IMR-90 (cell line): ENCODE data around the gene ACSL6. TPM values are rescaled to one million over a fixed set of nuclear protein-coding genes. Genes with fewer than 3 reads are reported as not detected.

Experiments used
- ATAC-seq: fragments of 200-7000 bp; cut with Tn5 transposase; 2 replicates; pipeline ENCODE4 v1.9.1; 2020; ENCODE audit warnings: low read depth, mild to moderate bottlenecking, moderate library complexity
- BruUV-seq: library from RNA; stranded (reverse); fragments of 400-500 nt; replicated peaks from 2 replicates; lab custom pipeline; 2021; lab: Mats Ljungman, UMichigan
- CTCF ChIA-PET: fragments of 300-600 bp; formaldehyde crosslinking; extraction: SDS; loops from one replicate; lab custom pipeline; 2021; ENCODE audit warnings: antibody characterized with exemption; lab: Yijun Ruan, JAX
- POLR2A ChIA-PET: fragments of 300-600 bp; sonication (Branson Sonifier 250); formaldehyde crosslinking; loops from one replicate; lab custom pipeline; 2022; ENCODE audit warnings: antibody characterized with exemption; ENCODE audit not compliant: unreplicated experiment; lab: Charles Lee
- DNase-seq: peaks from one replicate; pipeline ENCODE4 v3.0.0; 2013
- H2AFZ ChIP-seq: replicated peaks from 2 replicates; pipeline ENCODE3; 2013; ENCODE audit warnings: low read length, mild to moderate bottlenecking; ENCODE audit not compliant: poor library complexity
- H2AK5ac ChIP-seq: 2 replicates; pipeline ENCODE4 v1.6.1; 2013; ENCODE audit warnings: low read depth, low read length, inconsistent platforms
- H2AK9ac ChIP-seq: replicated peaks from 2 replicates; pipeline ENCODE3; 2013; ENCODE audit warnings: mild to moderate bottlenecking, low read depth, low read length, moderate library complexity; ENCODE audit not compliant: poor library complexity
- H2BK120ac ChIP-seq: 2 replicates; pipeline ENCODE4 v1.6.1; 2013; ENCODE audit warnings: low read depth, low read length, inconsistent platforms
- H2BK15ac ChIP-seq: 3 replicates; pipeline ENCODE4 v1.6.1; 2013; ENCODE audit warnings: low read depth, low read length, inconsistent platforms
- H2BK20ac ChIP-seq: 2 replicates; pipeline ENCODE4 v1.6.1; 2013; ENCODE audit warnings: low read depth, mild to moderate bottlenecking, inconsistent platforms, low read length, moderate library complexity
- H2BK5ac ChIP-seq: 2 replicates; pipeline ENCODE4 v1.6.1; 2013; ENCODE audit warnings: mild to moderate bottlenecking, low read depth, low read length, inconsistent platforms; ENCODE audit not compliant: poor library complexity, severe bottlenecking
- H3K14ac ChIP-seq: replicated peaks from 2 replicates; pipeline ENCODE4 v1.6.1; 2013; ENCODE audit warnings: low read depth, low read length, inconsistent platforms
- H3K18ac ChIP-seq: 2 replicates; pipeline ENCODE4 v1.6.1; 2013; ENCODE audit warnings: low read depth, low read length, control low read depth
- H3K23ac ChIP-seq: 2 replicates; pipeline ENCODE4 v1.6.1; 2013; ENCODE audit warnings: low read depth, low read length, inconsistent platforms
- H3K27ac ChIP-seq: 2 replicates; pipeline ENCODE4 v1.5.1; 2013; ENCODE audit warnings: mild to moderate bottlenecking, control low read depth, low read length; ENCODE audit not compliant: insufficient read depth
- H3K27me3 ChIP-seq: 2 replicates; pipeline ENCODE4 v1.6.1; 2013; ENCODE audit warnings: low read length; ENCODE audit not compliant: control insufficient read depth, insufficient read depth
- H3K36me3 ChIP-seq: 2 replicates; pipeline ENCODE4 v1.6.1; 2013; ENCODE audit warnings: low read length, mixed read lengths; ENCODE audit not compliant: control insufficient read depth, insufficient read depth
- H3K4ac ChIP-seq: 2 replicates; pipeline ENCODE4 v1.6.1; 2013; ENCODE audit warnings: low read depth, low read length, inconsistent platforms
- H3K4me1 ChIP-seq: 2 replicates; pipeline ENCODE4 v1.6.1; 2013; ENCODE audit warnings: low read length, mixed read lengths; ENCODE audit not compliant: control insufficient read depth, insufficient read depth
- H3K4me2 ChIP-seq: 2 replicates; pipeline ENCODE4 v1.6.1; 2013; ENCODE audit warnings: low read depth, mild to moderate bottlenecking, control low read depth, low read length, moderate library complexity
- H3K4me3 ChIP-seq: 2 replicates; pipeline ENCODE4 v1.5.1; 2013; ENCODE audit warnings: low read depth, mild to moderate bottlenecking, control low read depth, low read length, moderate library complexity; ENCODE audit not compliant: insufficient read depth
- H3K56ac ChIP-seq: 2 replicates; pipeline ENCODE4 v1.6.1; 2013; ENCODE audit warnings: low read length, inconsistent platforms; ENCODE audit not compliant: insufficient read depth; ENCODE audit errors: extremely low read depth
- H3K79me1 ChIP-seq, 2 experiments: 2 replicates each; pipeline ENCODE4 v1.6.1; 2013; ENCODE audit warnings: low read length in 2 of 2, inconsistent platforms in 1 of 2, low read depth in 1 of 2
- H3K9ac ChIP-seq: 2 replicates; pipeline ENCODE4 v1.6.1; 2013; ENCODE audit warnings: low read depth, low read length, control low read depth
- H3K9me1 ChIP-seq: 2 replicates; pipeline ENCODE4 v1.6.1; 2013; ENCODE audit warnings: low read length, inconsistent platforms; ENCODE audit not compliant: insufficient read depth
- H3K9me3 ChIP-seq: 2 replicates; pipeline ENCODE4 v1.6.1; 2013; ENCODE audit warnings: low read length; ENCODE audit not compliant: control insufficient read depth, insufficient read depth
- H4K20me1 ChIP-seq: 2 replicates; pipeline ENCODE4 v1.6.1; 2013; ENCODE audit warnings: low read length, inconsistent platforms; ENCODE audit not compliant: insufficient read depth
- H4K5ac ChIP-seq: 2 replicates; pipeline ENCODE4 v1.6.1; 2013; ENCODE audit warnings: mild to moderate bottlenecking, low read depth, low read length, control low read depth
- H4K8ac ChIP-seq, 2 experiments: 2 replicates each; pipeline ENCODE4 v1.6.1; 2013; ENCODE audit warnings: low read depth in 2 of 2, low read length in 2 of 2, control low read depth in 1 of 2, inconsistent platforms in 1 of 2
- H4K91ac ChIP-seq: 2 replicates; pipeline ENCODE4 v1.6.1; 2013; ENCODE audit warnings: low read depth, low read length, inconsistent platforms; ENCODE audit not compliant: insufficient read depth
- CEBPB ChIP-seq: IDR thresholded peaks from 2 replicates; pipeline ENCODE4 v1.6.1; 2012; ENCODE audit warnings: low read depth, low read length, improper control_type of control experiment
- MAZ ChIP-seq: IDR thresholded peaks from 2 replicates; pipeline ENCODE4 v1.6.1; 2012; ENCODE audit warnings: low read depth, mild to moderate bottlenecking, low read length, improper control_type of control experiment, moderate library complexity, borderline replicate concordance
- RAD21 ChIP-seq: IDR thresholded peaks from 2 replicates; pipeline ENCODE4 v1.6.1; 2012; ENCODE audit warnings: low read length, improper control_type of control experiment
- RCOR1 ChIP-seq: IDR thresholded peaks from 2 replicates; pipeline ENCODE4 v1.6.1; 2012; ENCODE audit warnings: mild to moderate bottlenecking, low read length, improper control_type of control experiment; ENCODE audit not compliant: insufficient replicate concordance
- WGBS, 2 experiments: methylation state at CpG; one replicate each; pipeline versions ENCODE4 v1.1.5 to v1.1.7; 2013; ENCODE audit warnings: missing lambda C conversion rate in 2 of 2; ENCODE audit not compliant: insufficient read length in 1 of 2; ENCODE audit errors: extremely low coverage in 2 of 2; 5-methylcytosine and 5-hydroxymethylcytosine counted together
- dilution Hi-C: fragments of 300-500 bp; cut with HindIII; formaldehyde crosslinking; loops from one replicate; pipeline ENCODE4 v1.14.3; 2018; ENCODE audit warnings: low sequenced_read_pairs; ENCODE audit not compliant: unreplicated experiment
- in situ Hi-C: fragments of 300-500 bp; cut with MboI; formaldehyde crosslinking; loops from 3 replicates; pipeline ENCODE4 v1.14.3; 2019; ENCODE audit warnings: low sequenced_read_pairs, inconsistent platforms, mixed read lengths
- intact Hi-C: fragments of 100-400 bp; cut with micrococcal nuclease; formaldehyde crosslinking; loops from 2 replicates; pipeline ENCODE4 v1.10.0; 2022
- polyA plus RNA-seq, 3 experiments: library from polyadenylated mRNA; depleted of rRNA; stranded (reverse); fragments of >200 nt; gene quantifications; 2 replicates each; pipeline ENCODE4 v1.2.3, GENCODE V29; 2012; ENCODE audit warnings: low replicate concordance in 1 of 3
- total RNA-seq: library from RNA; depleted of rRNA; stranded (reverse); fragments of >200 nt; gene quantifications from 2 replicates; pipeline ENCODE4 v1.2.3, GENCODE V29; 2012
- TF ChIP-seq, protein P1 (sequence below): fragments of 150-350 bp; IDR thresholded peaks from 2 replicates; pipeline ENCODE4 v1.6.1; 2016; ENCODE audit warnings: low read depth, mild to moderate bottlenecking, low read length, moderate library complexity, borderline replicate concordance

ACSL6 gene
- total and polyA plus RNA-seq, 2 of the 4 experiments (the other 2 are of a cell fraction), result not detected

DNA sequence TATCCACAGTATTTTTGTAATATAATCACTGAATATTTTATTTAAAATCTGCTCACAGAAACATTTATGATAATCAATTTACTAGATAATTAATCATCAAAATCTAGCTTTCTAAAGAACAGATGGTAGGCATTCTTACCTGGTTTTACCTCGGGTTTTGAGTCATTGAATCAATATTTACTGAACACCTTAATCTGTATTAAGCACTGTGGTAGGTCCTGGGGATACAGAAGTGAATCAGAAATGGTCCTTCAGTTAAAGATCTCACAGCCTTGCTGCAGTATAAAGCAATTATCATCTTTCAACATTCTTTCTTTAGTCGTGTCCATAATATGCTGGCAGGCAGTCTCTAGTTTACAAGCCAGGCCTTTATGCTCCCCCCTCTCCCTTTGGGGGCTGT lies 64.0 kb downstream of the ACSL6 start:
- no peak overlapping the region for H2BK5ac ChIP-seq
- no peak overlapping the region for H2AFZ ChIP-seq
- WGBS, 2 experiments, result no CpG with 5 or more reads among the region's 2 CpGs
- no peak overlapping the region for H3K27ac ChIP-seq
- no peaks in the 10 kb centered on the region for H3K79me1 ChIP-seq
- no peak overlapping the region for H3K23ac ChIP-seq
- no peak for DNase-seq
- no peak overlapping the region for H3K56ac ChIP-seq
- no peak overlapping the region for H4K8ac ChIP-seq
- no peak overlapping the region for H2BK15ac ChIP-seq
- dilution Hi-C loops, result no loop called here
- POLR2A ChIA-PET, result no interaction called here
- ATAC-seq, result no peak
- in situ Hi-C loops, result no loop called here
- H4K91ac ChIP-seq, result no peak overlapping the region
- no peaks in the 10 kb centered on the region for H3K4me1 ChIP-seq
- CTCF ChIA-PET, result no interaction called here
- no peak overlapping the region for H3K14ac ChIP-seq
- no peaks in the 10 kb centered on the region for H3K9me3 ChIP-seq
- no peaks in the 10 kb centered on the region; the same call in 1 of the 2 replicates for H3K27me3 ChIP-seq
- H3K18ac ChIP-seq, result no peak overlapping the region
- H4K5ac ChIP-seq, result no peak overlapping the region
- H2AK5ac ChIP-seq, result no peak overlapping the region
- intact Hi-C loops, result no loop called here
- BruUV-seq, result no TSS peak
- no peak overlapping the region for H2BK20ac ChIP-seq
- no peak overlapping the region for H3K4me3 ChIP-seq
- no peak overlapping the region for H3K4me2 ChIP-seq
- H3K36me3 ChIP-seq, result no peaks in the 10 kb centered on the region
- H3K4ac ChIP-seq, result no peak overlapping the region
- H2AK9ac ChIP-seq, result no peak overlapping the region
- no peaks in the 10 kb centered on the region for H4K20me1 ChIP-seq
- H2BK120ac ChIP-seq, result no peak overlapping the region
- TF ChIP-seq RCOR1 (no peak), MAZ (no peak), CEBPB (no peak), RAD21 (no peak)
- TF ChIP-seq, protein P1, sequence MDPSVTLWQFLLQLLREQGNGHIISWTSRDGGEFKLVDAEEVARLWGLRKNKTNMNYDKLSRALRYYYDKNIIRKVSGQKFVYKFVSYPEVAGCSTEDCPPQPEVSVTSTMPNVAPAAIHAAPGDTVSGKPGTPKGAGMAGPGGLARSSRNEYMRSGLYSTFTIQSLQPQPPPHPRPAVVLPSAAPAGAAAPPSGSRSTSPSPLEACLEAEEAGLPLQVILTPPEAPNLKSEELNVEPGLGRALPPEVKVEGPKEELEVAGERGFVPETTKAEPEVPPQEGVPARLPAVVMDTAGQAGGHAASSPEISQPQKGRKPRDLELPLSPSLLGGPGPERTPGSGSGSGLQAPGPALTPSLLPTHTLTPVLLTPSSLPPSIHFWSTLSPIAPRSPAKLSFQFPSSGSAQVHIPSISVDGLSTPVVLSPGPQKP, result no peak
- H3K9ac ChIP-seq, result no peak overlapping the region
- no peaks in the 10 kb centered on the region for H3K9me1 ChIP-seq
